OCI-LY1 (cell line): ENCODE data around the gene LHFPL4.
A peak's percentile ranks its signal among the peaks of the same experiment; 100 is the strongest.

Experiments used
- H2AFZ ChIP-seq: fragments of 200-600 bp; sonication (generic), shearing (Covaris generic); 2 replicates; pipeline ENCODE4 v1.6.0; 2014; ENCODE audit warnings: antibody characterized with exemption, mild to moderate bottlenecking, low read length
- H3F3A ChIP-seq: fragments of 200-600 bp; sonication (generic), shearing (Covaris generic); 2 replicates; pipeline ENCODE4 v1.6.0; 2014; ENCODE audit warnings: mild to moderate bottlenecking, antibody characterized with exemption, low read length, moderate library complexity; ENCODE audit not compliant: insufficient read depth
- H3K27ac ChIP-seq: fragments of 200-600 bp; sonication (generic); 2 replicates; pipeline ENCODE4 v1.5.1; 2014; ENCODE audit warnings: low read length, mixed run types, mild to moderate bottlenecking, low read depth; ENCODE audit not compliant: poor library complexity, severe bottlenecking
- H3K27me3 ChIP-seq: fragments of 200-600 bp; sonication (generic); 2 replicates; pipeline ENCODE4 v1.6.0; 2014; ENCODE audit warnings: antibody characterized with exemption, mild to moderate bottlenecking, low read length, moderate library complexity; ENCODE audit not compliant: insufficient read depth
- H3K36me3 ChIP-seq: fragments of 200-600 bp; sonication (generic); 2 replicates; pipeline ENCODE4 v1.6.1; 2014; ENCODE audit warnings: mild to moderate bottlenecking, antibody characterized with exemption, low read length, moderate library complexity, mixed read lengths; ENCODE audit not compliant: insufficient read depth
- H3K4me1 ChIP-seq: fragments of 200-600 bp; sonication (generic); 2 replicates; pipeline ENCODE4 v1.5.1; 2014; ENCODE audit warnings: mild to moderate bottlenecking, low read length, moderate library complexity; ENCODE audit not compliant: insufficient read depth, severe bottlenecking
- H3K4me2 ChIP-seq: fragments of 200-600 bp; sonication (generic), shearing (Covaris generic); 2 replicates; pipeline ENCODE4 v1.6.1; 2014; ENCODE audit warnings: low read length
- H3K4me3 ChIP-seq: fragments of 200-600 bp; sonication (generic); 2 replicates; pipeline ENCODE4 v1.5.1; 2014; ENCODE audit warnings: low read length, low read depth, mild to moderate bottlenecking, mixed read lengths; ENCODE audit not compliant: poor library complexity, severe bottlenecking
- H3K79me2 ChIP-seq: fragments of 200-600 bp; shearing (Covaris generic); 2 replicates; pipeline ENCODE4 v1.6.1; 2016; ENCODE audit warnings: mixed run types, low read length, mixed read lengths; ENCODE audit not compliant: insufficient read depth
- H3K9ac ChIP-seq: fragments of 200-600 bp; sonication (generic), shearing (Covaris generic); 2 replicates; pipeline ENCODE4 v1.6.1; 2014; ENCODE audit warnings: mild to moderate bottlenecking, low read length, mixed read lengths
- H3K9me2 ChIP-seq: fragments of 200-600 bp; sonication (generic), shearing (Covaris generic); 2 replicates; pipeline ENCODE4 v1.6.1; 2014; ENCODE audit warnings: low read depth, mild to moderate bottlenecking, low read length, mixed read lengths
- H3K9me3 ChIP-seq: fragments of 200-600 bp; shearing (Covaris generic); 2 replicates; pipeline ENCODE4 v1.6.1; 2014; ENCODE audit warnings: low read length, mixed read lengths
- H4K20me1 ChIP-seq: fragments of 200-600 bp; sonication (generic), shearing (Covaris generic); 2 replicates; pipeline ENCODE4 v1.6.0; 2016; ENCODE audit warnings: mild to moderate bottlenecking, low read length; ENCODE audit not compliant: insufficient read depth
- EZH2 ChIP-seq: fragments of 200-600 bp; sonication (generic), shearing (Covaris generic); IDR thresholded peaks from 2 replicates; pipeline ENCODE4 v1.8.0; 2017; ENCODE audit warnings: borderline replicate concordance, mixed run types, mild to moderate bottlenecking, antibody characterized with exemption, low read length, moderate library complexity, mixed read lengths
- TF ChIP-seq, protein P1 (sequence below): fragments of 200-600 bp; sonication (generic), shearing (Covaris generic); IDR thresholded peaks from 2 replicates; pipeline ENCODE4 v1.5.1; 2017; ENCODE audit warnings: mild to moderate bottlenecking, antibody characterized with exemption, low read length, moderate library complexity, mixed read lengths

Gene LHFPL4

DNA sequence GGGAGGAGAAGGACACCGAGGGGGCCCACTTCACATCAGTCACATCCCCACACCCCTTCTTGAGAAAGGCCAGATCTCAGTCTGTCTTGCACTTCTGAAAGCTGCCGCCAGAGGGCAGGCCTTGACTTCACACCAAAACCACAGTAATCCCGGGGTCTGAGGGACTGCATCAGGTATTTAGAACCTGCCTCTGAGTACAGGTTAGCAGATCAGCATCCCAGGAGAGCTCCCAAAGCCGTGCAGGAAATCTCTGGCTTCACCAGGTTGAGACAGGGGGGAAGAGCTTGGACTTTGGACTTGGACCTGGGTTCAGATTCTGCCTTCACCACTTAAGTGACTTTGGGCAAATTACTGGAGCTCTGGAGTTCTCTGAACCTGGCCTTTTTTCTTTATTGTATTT is 50.3 kb downstream of the LHFPL4 start:
- Histone ChIP-seq H3K79me2 (no peaks in the 10 kb centered on the region), H3K36me3 (no peaks in the 10 kb centered on the region), H3K9me3 (no peaks in the 10 kb centered on the region), H3K27me3 (peaks cover 8% of the 10 kb centered on the region), H3K4me3 (no peak overlapping the region), H2AFZ (no peak overlapping the region), H3K4me1 (peaks cover 3% of the 10 kb centered on the region), H3K4me2 (no peak overlapping the region), H3K9ac (no peak overlapping the region), H3K9me2 (no peaks in the 10 kb centered on the region), H3F3A (no peaks in the 10 kb centered on the region), H4K20me1 (no peaks in the 10 kb centered on the region), H3K27ac (no peak overlapping the region)
- TF ChIP-seq, protein P1, sequence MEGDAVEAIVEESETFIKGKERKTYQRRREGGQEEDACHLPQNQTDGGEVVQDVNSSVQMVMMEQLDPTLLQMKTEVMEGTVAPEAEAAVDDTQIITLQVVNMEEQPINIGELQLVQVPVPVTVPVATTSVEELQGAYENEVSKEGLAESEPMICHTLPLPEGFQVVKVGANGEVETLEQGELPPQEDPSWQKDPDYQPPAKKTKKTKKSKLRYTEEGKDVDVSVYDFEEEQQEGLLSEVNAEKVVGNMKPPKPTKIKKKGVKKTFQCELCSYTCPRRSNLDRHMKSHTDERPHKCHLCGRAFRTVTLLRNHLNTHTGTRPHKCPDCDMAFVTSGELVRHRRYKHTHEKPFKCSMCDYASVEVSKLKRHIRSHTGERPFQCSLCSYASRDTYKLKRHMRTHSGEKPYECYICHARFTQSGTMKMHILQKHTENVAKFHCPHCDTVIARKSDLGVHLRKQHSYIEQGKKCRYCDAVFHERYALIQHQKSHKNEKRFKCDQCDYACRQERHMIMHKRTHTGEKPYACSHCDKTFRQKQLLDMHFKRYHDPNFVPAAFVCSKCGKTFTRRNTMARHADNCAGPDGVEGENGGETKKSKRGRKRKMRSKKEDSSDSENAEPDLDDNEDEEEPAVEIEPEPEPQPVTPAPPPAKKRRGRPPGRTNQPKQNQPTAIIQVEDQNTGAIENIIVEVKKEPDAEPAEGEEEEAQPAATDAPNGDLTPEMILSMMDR: peak; percentile 94
- TF ChIP-seq EZH2: no peak

DNA sequence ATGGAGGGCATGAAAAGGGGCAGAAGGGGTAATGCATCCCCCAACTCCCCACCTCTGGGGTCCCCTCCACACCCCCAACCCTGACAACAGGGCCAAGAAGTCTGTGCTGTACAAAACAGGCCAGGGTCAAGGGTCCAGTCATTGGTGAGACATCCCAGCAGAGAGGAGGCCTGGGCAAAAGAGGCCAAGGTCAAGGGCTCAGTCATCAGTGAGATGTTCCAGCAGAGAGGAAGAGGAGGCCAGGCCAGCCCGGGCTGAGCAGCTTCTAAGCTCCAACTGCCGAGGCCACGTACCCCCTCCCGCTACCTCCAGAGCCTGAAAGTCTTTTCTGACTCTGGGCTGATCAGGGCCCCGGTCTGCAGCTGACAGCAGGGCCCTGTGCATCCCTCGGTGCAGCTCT is 52.4 kb downstream of the LHFPL4 start:
- Histone ChIP-seq H3K27ac (no peak overlapping the region), H3K36me3 (no peaks in the 10 kb centered on the region), H3F3A (no peaks in the 10 kb centered on the region), H3K4me3 (no peak overlapping the region), H3K4me1 (peaks cover 3% of the 10 kb centered on the region), H3K9me3 (no peaks in the 10 kb centered on the region), H3K9ac (no peak overlapping the region), H4K20me1 (no peaks in the 10 kb centered on the region), H3K4me2 (no peak overlapping the region), H3K9me2 (no peaks in the 10 kb centered on the region), H2AFZ (no peak overlapping the region), H3K27me3 (peaks cover 4% of the 10 kb centered on the region; the same call in 1 of the 2 replicates), H3K79me2 (no peaks in the 10 kb centered on the region)
- TF ChIP-seq, protein P1: no peak
- TF ChIP-seq EZH2: no peak

DNA sequence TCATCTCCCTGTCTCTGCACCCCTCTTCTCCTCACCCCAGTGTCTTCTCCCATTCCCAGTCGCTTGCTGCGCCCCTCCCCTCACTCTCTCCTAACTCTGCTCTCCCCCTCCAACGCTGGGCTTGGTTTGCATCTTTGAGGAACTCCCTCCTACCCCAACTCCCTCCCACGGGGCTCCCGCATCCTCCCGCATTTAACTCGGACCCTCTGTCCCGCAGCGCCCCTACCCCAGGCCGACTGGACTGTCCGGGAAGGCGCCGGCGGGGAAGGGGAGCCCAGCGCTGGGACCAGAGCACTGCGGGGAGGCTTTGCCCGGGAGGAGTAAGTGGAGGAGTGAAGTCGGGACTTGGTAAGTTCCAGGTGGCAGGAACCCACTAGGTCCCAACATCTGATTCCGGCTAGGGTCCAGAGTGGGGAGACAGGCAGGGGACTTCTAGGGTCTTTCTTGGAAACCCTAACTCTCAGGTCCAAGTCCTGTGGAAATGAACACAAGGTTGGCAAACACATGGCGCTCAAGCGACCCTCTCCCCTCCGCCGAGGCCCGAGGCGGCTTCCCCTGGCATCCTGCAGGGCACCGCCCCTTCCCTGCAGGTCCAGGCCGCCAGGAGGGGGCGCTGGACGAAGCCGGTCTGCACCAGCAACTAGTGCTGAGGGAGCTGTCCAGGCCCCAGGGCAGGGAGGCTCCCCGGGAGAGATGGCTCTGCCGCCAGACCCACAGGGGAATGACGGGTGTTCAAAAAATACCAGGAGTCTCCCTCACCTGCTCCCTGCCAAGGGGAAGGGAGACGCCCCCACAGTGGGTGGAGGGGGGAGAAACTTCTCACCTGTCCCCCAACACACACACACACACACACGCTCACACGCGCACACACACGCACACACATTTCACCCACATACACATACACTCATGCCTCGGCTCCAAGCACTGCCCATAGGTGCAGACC is 53.2 kb downstream of the LHFPL4 start:
- H3K9me2 ChIP-seq: no peaks in the 10 kb centered on the region
- 0 out of 2 replicates have a peak overlapping the region, but pooled peaks have one; percentile 17 for H3K4me2 ChIP-seq
- peaks cover 4% of the 10 kb centered on the region; the same call in 1 of the 2 replicates for H3K27me3 ChIP-seq
- no peaks in the 10 kb centered on the region for H3K36me3 ChIP-seq
- no peaks in the 10 kb centered on the region for H3K79me2 ChIP-seq
- H3K4me1 ChIP-seq: peaks cover 3% of the 10 kb centered on the region
- no peak overlapping the region for H3K9ac ChIP-seq
- H3K4me3 ChIP-seq: no peak overlapping the region
- TF ChIP-seq, protein P1: peak; percentile 82
- no peak for TF ChIP-seq EZH2
- H3K9me3 ChIP-seq: no peaks in the 10 kb centered on the region
- H2AFZ ChIP-seq: no peak overlapping the region
- H4K20me1 ChIP-seq: no peaks in the 10 kb centered on the region
- H3K27ac ChIP-seq: no peak overlapping the region
- no peaks in the 10 kb centered on the region for H3F3A ChIP-seq
